KBM-7 (cell line): ENCODE measurements around the gene USP49.

Source experiments
- DNase-seq: peaks from one replicate; pipeline ENCODE4 v3.0.0-alpha.2; 2015
- in situ Hi-C: fragments of 300-500 bp; cut with MboI; formaldehyde crosslinking; loops from 2 replicates; pipeline ENCODE4 v1.14.3; 2020; ENCODE audit warnings: low sequenced_read_pairs, low pct_unique_long_range_greater_than_20kb, mixed read lengths

USP49 gene

GRCh38 chr6:41934278-41935192 lies 39.4 kb upstream of the USP49 start:
- no peak for DNase-seq
- in situ Hi-C loops = loop anchor here (25.0 kb wide), 1 partner anchor 103 kb away; no protein-coding TSS in a partner anchor

DNA sequence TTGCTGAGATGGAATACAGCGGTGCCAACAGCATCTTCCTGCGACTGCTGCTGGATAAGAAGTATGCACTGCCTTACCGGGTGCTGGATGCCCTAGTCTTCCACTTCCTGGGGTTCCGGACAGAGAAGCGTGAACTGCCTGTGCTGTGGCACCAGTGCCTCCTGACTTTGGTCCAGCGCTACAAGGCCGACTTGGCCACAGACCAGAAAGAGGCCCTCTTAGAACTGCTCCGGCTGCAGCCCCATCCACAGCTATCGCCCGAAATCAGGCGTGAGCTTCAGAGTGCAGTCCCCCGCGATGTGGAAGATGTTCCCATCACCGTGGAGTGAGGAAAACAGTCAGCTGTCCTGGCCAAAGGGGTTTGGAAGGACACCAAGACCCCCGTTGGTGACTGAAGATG lies 37.2 kb upstream of the USP49 start:
- in situ Hi-C loops = loop anchor here (25.0 kb wide), 1 partner anchor 105 kb away; no protein-coding TSS in a partner anchor
- no peak for DNase-seq

DNA sequence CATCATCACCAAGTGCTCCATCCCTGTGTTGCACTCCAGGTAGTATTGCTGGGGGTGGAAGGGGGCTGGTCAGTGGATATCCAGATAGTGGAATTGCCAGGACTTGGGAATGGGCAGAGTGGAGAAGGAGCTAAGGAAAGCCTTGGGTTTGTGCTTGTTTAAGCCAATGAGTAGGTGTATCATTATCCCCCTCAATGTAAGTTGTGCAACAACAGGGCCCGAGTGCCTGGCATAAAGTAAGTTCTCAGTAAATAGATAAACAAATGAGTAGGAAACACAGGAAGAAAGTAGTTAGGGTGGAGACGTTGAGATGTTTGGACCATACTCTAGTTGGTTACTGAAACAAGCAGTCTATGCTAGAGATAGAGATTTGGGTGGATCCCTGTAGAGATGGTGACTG lies 36.6 kb upstream of the USP49 start:
- in situ Hi-C loops = loop anchor here (25.0 kb wide), 1 partner anchor 106 kb away; no protein-coding TSS in a partner anchor
- no peak for DNase-seq

DNA sequence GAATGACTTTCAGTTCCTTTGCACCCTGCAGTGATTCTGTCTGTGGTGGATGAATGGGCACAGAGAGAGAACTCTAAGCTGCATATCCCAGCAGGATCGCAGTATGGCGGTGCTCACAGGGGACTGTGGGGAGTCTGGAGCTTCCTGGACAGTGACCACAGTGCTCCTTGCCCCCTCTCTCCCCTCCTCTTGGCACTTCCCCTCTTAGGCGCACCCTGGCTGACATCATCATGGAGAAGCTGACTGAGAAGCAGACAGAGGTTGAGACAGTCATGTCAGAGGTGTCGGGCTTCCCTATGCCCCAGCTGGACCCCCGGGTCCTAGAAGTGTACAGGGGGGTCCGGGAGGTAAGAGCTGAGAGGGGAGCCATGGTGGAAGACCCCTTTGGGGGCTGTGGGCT lies 34.7 kb upstream of the USP49 start:
- in situ Hi-C loops = loop anchor here (25.0 kb wide), 1 partner anchor 107 kb away; no protein-coding TSS in a partner anchor
- DNase-seq = no peak

DNA sequence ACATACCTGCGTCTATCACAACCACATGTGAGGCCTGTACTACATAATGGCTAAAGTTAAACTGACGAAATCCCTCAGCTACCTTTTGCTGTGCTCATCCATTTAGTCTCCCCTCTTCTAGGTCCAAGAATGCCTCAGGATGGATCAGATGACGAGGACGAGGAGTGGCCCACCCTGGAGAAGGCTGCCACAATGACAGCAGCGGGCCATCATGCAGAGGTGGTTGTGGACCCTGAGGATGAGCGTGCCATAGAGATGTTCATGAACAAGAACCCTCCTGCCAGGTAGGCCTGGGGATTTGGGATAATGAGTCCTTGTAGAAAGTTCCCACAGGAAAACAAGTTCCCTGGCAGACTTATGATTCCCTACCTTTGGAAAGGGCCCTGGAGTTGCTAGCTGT lies 32.1 kb upstream of the USP49 start:
- in situ Hi-C loops = loop anchor here (25.0 kb wide), 1 partner anchor 110 kb away; no protein-coding TSS in a partner anchor
- DNase-seq = no peak

GRCh38 chr6:41922154-41922553 lies 27.0 kb upstream of the USP49 start:
- in situ Hi-C loops = no loop called here
- DNase-seq = no peak

GRCh38 chr6:41921712-41921998 lies 26.5 kb upstream of the USP49 start:
- no peak for DNase-seq
- in situ Hi-C loops = no loop called here

GRCh38 chr6:41920921-41921711 lies 25.9 kb upstream of the USP49 start, which contains the start of the genes BYSL and MED20:
TSS of gene BYSL (plus strand) at chr6:41921499. CDS start at chr6:41921563, 64 bp downstream.
TSS of gene MED20 (minus strand) at chr6:41921139. CDS start at chr6:41921018, 121 bp downstream.
- peak; percentile 96 for DNase-seq
- in situ Hi-C loops = no loop called here

- in situ Hi-C loops = no loop called here
- no peak for DNase-seq
Measured at GRCh38 chr6:41917528-41917927, 22.4 kb upstream of the USP49 start.

DNA sequence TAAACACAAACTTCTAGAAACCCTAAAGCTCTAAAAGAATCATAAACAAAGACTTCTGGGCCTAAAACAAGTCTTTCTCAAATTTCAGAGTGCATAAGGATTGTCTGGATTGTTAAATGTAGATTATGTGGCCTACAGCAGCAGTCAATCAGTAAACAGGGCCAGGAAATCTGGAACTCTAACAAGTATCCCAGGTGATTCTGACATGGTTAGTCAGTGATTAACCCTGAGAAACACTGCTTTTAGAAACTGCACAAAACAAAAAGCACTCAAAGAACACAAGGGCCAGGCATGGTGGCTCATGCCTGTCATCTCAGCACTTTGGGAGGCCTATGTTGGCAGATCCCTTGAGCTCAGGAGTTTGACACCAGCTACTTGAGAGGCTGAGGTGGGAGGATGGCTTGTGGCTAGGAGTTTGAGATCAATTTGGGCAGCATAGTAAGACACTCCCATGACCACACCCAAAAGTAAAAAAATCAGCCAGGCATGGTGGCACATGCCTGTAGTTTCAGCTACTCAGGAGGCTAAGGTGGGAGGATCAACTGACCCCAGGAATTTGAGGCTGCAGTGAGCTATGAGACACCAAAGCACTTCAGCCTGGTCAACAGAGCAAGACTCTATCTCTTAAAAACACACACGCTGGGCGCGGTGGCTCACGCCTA lies 19.8 kb upstream of the USP49 start:
- no peak for DNase-seq

GRCh38 chr6:41914343-41914742 lies 19.2 kb upstream of the USP49 start:
- in situ Hi-C loops = no loop called here
- no peak for DNase-seq

More for the DNA sequence above, 19.8 kb upstream of the USP49 start:
- in situ Hi-C loops = no loop called here

GRCh38 chr6:41909727-41910126 lies 14.6 kb upstream of the USP49 start:
- no peak for DNase-seq
- in situ Hi-C loops = no loop called here

GRCh38 chr6:41901882-41902519 lies 6.8 kb upstream of the USP49 start:
- in situ Hi-C loops = no loop called here
- DNase-seq = peak; percentile 75

- in situ Hi-C loops = no loop called here
- no peak for DNase-seq
Measured at GRCh38 chr6:41900861-41901260, 5.7 kb upstream of the USP49 start.

DNA sequence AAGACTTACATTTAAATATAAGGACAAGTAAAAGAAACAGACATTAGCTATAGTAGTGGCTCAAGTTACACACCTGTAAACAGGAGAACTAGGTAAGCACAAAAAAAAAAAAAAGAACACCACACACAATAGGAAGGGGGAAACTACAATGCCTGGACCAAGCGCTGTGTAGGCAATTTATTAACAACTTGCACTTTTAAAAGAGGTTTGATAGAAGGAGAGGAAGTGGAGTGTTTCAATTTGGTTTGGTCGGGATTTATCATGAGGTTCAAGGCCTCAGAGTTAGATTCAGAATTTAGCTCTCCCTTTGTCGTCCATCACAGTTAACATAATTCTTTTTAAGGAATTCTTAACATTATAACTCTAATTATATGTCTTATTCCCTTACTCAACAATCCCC lies 1.1 kb upstream of the USP49 start:
- no peak for DNase-seq
- in situ Hi-C loops = no loop called here

DNA sequence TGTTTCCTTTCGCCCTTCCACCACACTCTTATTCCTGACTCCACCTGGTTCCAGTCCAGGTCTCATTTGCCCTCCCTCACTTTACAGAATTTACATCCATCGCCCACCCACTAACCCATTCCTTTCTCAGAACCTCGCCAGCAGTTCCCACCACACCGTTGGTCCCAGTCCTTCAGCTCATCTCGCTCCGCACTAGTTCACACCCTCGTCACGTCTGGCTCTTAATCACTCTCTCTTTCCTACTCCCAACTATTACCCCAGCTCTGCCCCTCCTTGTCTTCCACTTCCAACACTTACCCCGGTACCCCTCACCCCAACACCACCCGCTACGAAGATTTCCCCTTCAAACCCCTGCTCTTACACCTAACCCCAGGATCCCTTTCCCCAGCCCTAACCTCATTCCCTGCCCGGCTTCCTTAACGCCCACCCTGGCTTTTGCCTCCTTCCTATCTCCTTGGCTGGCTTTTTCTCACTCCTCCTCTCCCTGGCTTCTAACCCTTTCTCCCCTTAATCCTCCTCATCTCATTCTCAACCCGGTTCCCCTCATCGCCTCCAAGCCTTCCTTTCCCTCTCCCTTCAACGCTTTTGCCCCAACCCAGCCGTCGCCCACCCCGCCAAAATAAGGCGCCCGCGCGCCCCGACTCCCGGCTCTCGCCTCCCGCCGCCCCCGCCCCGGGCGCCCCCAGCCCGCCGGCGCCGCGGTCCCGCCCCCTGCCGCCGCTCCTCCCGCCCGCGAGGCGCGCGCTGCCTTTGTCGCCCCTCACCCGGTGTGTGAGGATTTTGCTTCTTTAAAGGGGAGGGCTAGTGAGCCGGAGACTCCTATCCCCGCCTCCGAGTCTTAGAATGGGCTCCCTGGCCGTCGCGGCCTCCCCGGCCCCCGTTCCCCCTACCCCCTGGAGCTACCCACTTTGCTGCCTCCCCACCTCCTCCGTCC lies 542 bp downstream of the USP49 start:
- DNase-seq = no peak
- in situ Hi-C loops = no loop called here

- in situ Hi-C loops = no loop called here
- no peak for DNase-seq
Measured at GRCh38 chr6:41892921-41893564, 2.1 kb downstream of the USP49 start.
